SK-N-SH (cell line): ENCODE measurements around the gene CSTPP1. TPM values are rescaled to one million over a fixed set of nuclear protein-coding genes. Genes with fewer than 3 reads are reported as not detected.

Experiments used
- CTCF ChIA-PET: fragments of 300-600, 350-600 bp; formaldehyde crosslinking; extraction: SDS; loops from one replicate; lab custom pipeline; 2021; lab: Yijun Ruan, JAX
- POLR2A ChIA-PET: fragments of 350-600 bp; sonication (Branson Sonifier 250); formaldehyde crosslinking; extraction: SDS; loops from one replicate; lab custom pipeline; 2020; ENCODE audit warnings: antibody characterized with exemption, inconsistent platforms; lab: Yijun Ruan, JAX
- DNase-seq: peaks from one replicate; pipeline ENCODE4 v3.0.0; 2012
- H2AFZ ChIP-seq: fragments of 200-600 bp; sonication (generic); 2 replicates; pipeline ENCODE4 v1.8.1; 2016; ENCODE audit warnings: antibody characterized with exemption, mild to moderate bottlenecking, low read depth
- H3F3A ChIP-seq: fragments of 200-600 bp; sonication (generic); replicated peaks from 2 replicates; pipeline ENCODE3; 2016; ENCODE audit warnings: antibody characterized with exemption, mild to moderate bottlenecking; ENCODE audit not compliant: insufficient read depth
- H3K27ac ChIP-seq, 2 experiments: fragments of 200-500 bp in 1 of 2; fragments of 200-600 bp in 1 of 2; sonication (Bioruptor generic) in 1 of 2; sonication (generic), shearing (Covaris generic) in 1 of 2; 2 replicates each; pipeline versions ENCODE4 v1.5.1 to v1.6.1; 2014 to 2016; ENCODE audit warnings: low read depth in 2 of 2, inconsistent platforms in 1 of 2, low read length in 1 of 2, mild to moderate bottlenecking in 1 of 2, mixed read lengths in 1 of 2
- H3K27me3 ChIP-seq: fragments of 200-600 bp; sonication (generic), shearing (Covaris generic); 2 replicates; pipeline ENCODE4 v1.6.1; 2016; ENCODE audit warnings: mixed run types; ENCODE audit not compliant: insufficient read depth
- H3K36me3 ChIP-seq, 2 experiments: fragments of 200-500 bp in 1 of 2; fragments of 200-600 bp in 1 of 2; sonication (Bioruptor generic) in 1 of 2; sonication (generic) in 1 of 2; replicated peaks in 1 of 2; 2 replicates each; pipeline versions ENCODE3 to v1.5.1; 2014 to 2016; ENCODE audit warnings: low read length in 1 of 2, mild to moderate bottlenecking in 1 of 2; ENCODE audit not compliant: insufficient read depth in 2 of 2, control insufficient read depth in 1 of 2
- H3K4me1 ChIP-seq, 2 experiments: fragments of 200-500 bp in 1 of 2; fragments of 200-600 bp in 1 of 2; sonication (Bioruptor generic) in 1 of 2; sonication (generic), shearing (Covaris generic) in 1 of 2; 2 replicates each; pipeline versions ENCODE4 v1.5.1 to v1.6.1; 2014 to 2016; ENCODE audit warnings: low read depth in 1 of 2, low read length in 1 of 2, mixed run types in 1 of 2; ENCODE audit not compliant: insufficient read depth in 2 of 2, control insufficient read depth in 1 of 2
- H3K4me2 ChIP-seq: fragments of 200-600 bp; sonication (generic), shearing (Covaris generic); 2 replicates; pipeline ENCODE4 v1.6.1; 2017; ENCODE audit warnings: mixed run types
- H3K4me3 ChIP-seq, 2 experiments: fragments of 200-500 bp in 1 of 2; fragments of 200-600 bp in 1 of 2; sonication (Bioruptor generic) in 1 of 2; sonication (generic), shearing (Covaris generic) in 1 of 2; 2 replicates each; pipeline versions ENCODE4 v1.5.1 to v1.8.1; 2014 to 2016; ENCODE audit warnings: low read depth in 2 of 2, inconsistent platforms in 1 of 2, low read length in 1 of 2, mild to moderate bottlenecking in 1 of 2, mixed read lengths in 1 of 2, moderate library complexity in 1 of 2
- H3K79me2 ChIP-seq: fragments of 200-600 bp; sonication (generic); 2 replicates; pipeline ENCODE4 v1.8.1; 2017; ENCODE audit warnings: mild to moderate bottlenecking; ENCODE audit not compliant: insufficient read depth
- H3K9ac ChIP-seq: fragments of 200-600 bp; sonication (generic); 2 replicates; pipeline ENCODE4 v1.6.1; 2017; ENCODE audit warnings: mixed run types
- H3K9me2 ChIP-seq: fragments of 200-600 bp; sonication (generic); 2 replicates; pipeline ENCODE4 v1.6.1; 2017; ENCODE audit warnings: mixed run types
- H3K9me3 ChIP-seq: fragments of 200-600 bp; sonication (generic); 2 replicates; pipeline ENCODE4 v1.6.1; 2017; ENCODE audit warnings: mixed run types, mild to moderate bottlenecking, moderate library complexity
- H4K20me1 ChIP-seq: fragments of 200-600 bp; sonication (generic); 2 replicates; pipeline ENCODE4 v1.6.1; 2017; ENCODE audit warnings: mild to moderate bottlenecking, mixed run types; ENCODE audit not compliant: insufficient read depth
- CHD2 ChIP-seq: fragments of 150-350 bp; IDR thresholded peaks from 2 replicates; pipeline ENCODE4 v1.6.1; 2018; ENCODE audit warnings: low read length; ENCODE audit not compliant: partially characterized antibody
- CTCF ChIP-seq: fragments of 200-600 bp; sonication (generic); IDR thresholded peaks from 2 replicates; pipeline ENCODE4 v1.6.1; 2017; ENCODE audit warnings: antibody characterized with exemption, mild to moderate bottlenecking, moderate library complexity
- EP300 ChIP-seq, 2 experiments: IDR thresholded peaks; 2 replicates each; pipeline versions ENCODE4 v1.4.0 to v1.6.1; 2012; ENCODE audit warnings: borderline replicate concordance in 1 of 2, low read depth in 1 of 2, low read length in 1 of 2
- EZH2phosphoT487 ChIP-seq: fragments of 200-600 bp; sonication (generic); IDR thresholded peaks from 2 replicates; pipeline ENCODE4 v1.6.1; 2017; ENCODE audit warnings: low read depth, mixed run types, mild to moderate bottlenecking, antibody characterized with exemption, moderate library complexity, borderline replicate concordance
- FOXJ3 ChIP-seq: sonication (generic); formaldehyde crosslinking; IDR thresholded peaks from 2 replicates; pipeline ENCODE4 v1.5.1; 2020; ENCODE audit warnings: mild to moderate bottlenecking, missing genetic modification reagents
- FOXM1 ChIP-seq: IDR thresholded peaks from 2 replicates; pipeline ENCODE4 v1.4.0; 2012; ENCODE audit warnings: low read depth, mild to moderate bottlenecking
- JUND ChIP-seq: IDR thresholded peaks from 2 replicates; pipeline ENCODE4 v1.4.0; 2012
- NRF1 ChIP-seq: IDR thresholded peaks from 2 replicates; pipeline ENCODE4 v1.6.1; 2012; ENCODE audit warnings: low read depth, mild to moderate bottlenecking, low read length
- RXRA ChIP-seq: IDR thresholded peaks from 2 replicates; pipeline ENCODE4 v1.4.0; 2012; ENCODE audit warnings: low read depth, mild to moderate bottlenecking, borderline replicate concordance
- SIN3A ChIP-seq: IDR thresholded peaks from 2 replicates; pipeline ENCODE4 v1.6.1; 2012; ENCODE audit warnings: low read depth, mild to moderate bottlenecking, low read length, moderate library complexity, borderline replicate concordance
- TCF12 ChIP-seq: IDR thresholded peaks from 2 replicates; pipeline ENCODE4 v1.4.0; 2012
- USF1 ChIP-seq: IDR thresholded peaks from 2 replicates; pipeline ENCODE4 v1.4.0; 2012; ENCODE audit warnings: low read depth, borderline replicate concordance
- YY1 ChIP-seq: IDR thresholded peaks from 2 replicates; pipeline ENCODE4 v1.4.0; 2012; ENCODE audit warnings: low read depth, mild to moderate bottlenecking
- ZBTB33 ChIP-seq: IDR thresholded peaks from 2 replicates; pipeline ENCODE4 v1.4.0; 2012; ENCODE audit warnings: low read depth, borderline replicate concordance
- WGBS: methylation state at CpG from one replicate; pipeline ENCODE4 v1.1.6; 2017; ENCODE audit warnings: low lambda C conversion rate; 5-methylcytosine and 5-hydroxymethylcytosine counted together
- polyA plus RNA-seq, 3 experiments: library from polyadenylated mRNA; depleted of rRNA; stranded (reverse); fragments of >200 nt; gene quantifications; 2 replicates each; pipeline ENCODE4 v1.2.3, GENCODE V29; 2012

The CSTPP1 gene
- polyA plus RNA-seq, 1 of the 3 experiments (the other 2 are of a cell fraction): 85.7 TPM

- TF ChIP-seq FOXJ3 (CRISPR knock-in tag): no peak
- no peak for TF ChIP-seq JUND
- no peak for TF ChIP-seq USF1
- no peak overlapping the region for H2AFZ ChIP-seq
- peaks cover 18% of the 10 kb centered on the region for H3F3A ChIP-seq
- no peak overlapping the region for H3K27ac ChIP-seq
- H3K9ac ChIP-seq: no peak overlapping the region
- no peaks in the 10 kb centered on the region for H3K79me2 ChIP-seq
- POLR2A ChIA-PET: no interaction called here
- 67% methylated on average over 9 of the region's 9 CpGs for WGBS
- no peaks in the 10 kb centered on the region; a peak in 1 of 4 replicates for H3K4me1 ChIP-seq
- no peak overlapping the region for H3K4me2 ChIP-seq
- peaks cover 12 to 41% of the 10 kb centered on the region in 2 experiments for H3K36me3 ChIP-seq
- DNase-seq: no peak
- H3K27me3 ChIP-seq: no peaks in the 10 kb centered on the region
- no peaks in the 10 kb centered on the region for H3K9me3 ChIP-seq
- CTCF ChIA-PET: interaction anchor here (0.6 to 4.4 kb wide), 25 partner anchors 9 to 336 kb away, joined by 3 to 48 read pairs (median 4); no protein-coding TSS in a partner anchor
- H3K4me3 ChIP-seq: no peak overlapping the region
- H4K20me1 ChIP-seq: peaks cover 8% of the 10 kb centered on the region; the same call in 1 of the 2 replicates
- no peaks in the 10 kb centered on the region for H3K9me2 ChIP-seq
Measured at GRCh38 chr11:47161890-47162289, 225.3 kb downstream of the CSTPP1 start.

GRCh38 chr11:47162426-47162825 is 225.9 kb downstream of the CSTPP1 start:
- no peaks in the 10 kb centered on the region for H3K79me2 ChIP-seq
- WGBS: 90% methylated on average over 4 of the region's 5 CpGs
- no peak overlapping the region for H3K4me2 ChIP-seq
- H3K4me1 ChIP-seq: no peaks in the 10 kb centered on the region; a peak in 1 of 4 replicates
- DNase-seq: no peak
- H3K27ac ChIP-seq: no peak overlapping the region
- POLR2A ChIA-PET: interaction anchor here (0.6 kb wide), 2 partner anchors 13 to 643 kb away, joined by 3 to 4 read pairs; no protein-coding TSS in a partner anchor
- H3K9me2 ChIP-seq: no peaks in the 10 kb centered on the region
- H3K4me3 ChIP-seq: no peak overlapping the region
- H2AFZ ChIP-seq: no peak overlapping the region
- H3K9me3 ChIP-seq: no peaks in the 10 kb centered on the region
- H4K20me1 ChIP-seq: peaks cover 8% of the 10 kb centered on the region; the same call in 1 of the 2 replicates
- TF ChIP-seq ZBTB33: no peak
- TF ChIP-seq CTCF: no peak
- TF ChIP-seq TCF12: no peak
- no peak for TF ChIP-seq RXRA
- TF ChIP-seq NRF1: no peak
- no peak for TF ChIP-seq EP300 (IDR thresholded peaks at IDR 0.05; ENCODE audit: borderline replicate concordance in 1 of 2, low read depth in 1 of 2, low read length in 1 of 2)
- TF ChIP-seq SIN3A: no peak
- TF ChIP-seq FOXM1: no peak
- TF ChIP-seq CHD2: no peak
- no peak for TF ChIP-seq EZH2phosphoT487
- no peak for TF ChIP-seq YY1
- CTCF ChIA-PET: interaction anchor here (0.6 to 4.4 kb wide), 22 partner anchors 9 to 525 kb away, joined by 3 to 48 read pairs (median 4); no protein-coding TSS in a partner anchor
- H3F3A ChIP-seq: peaks cover 18% of the 10 kb centered on the region
- H3K36me3 ChIP-seq: peaks cover 12 to 42% of the 10 kb centered on the region in 2 experiments
- H3K27me3 ChIP-seq: no peaks in the 10 kb centered on the region
- no peak overlapping the region for H3K9ac ChIP-seq
